Muscle of arm (tissue), 14 donors: ENCODE measurements around the gene FAT1. TPM values are rescaled to one million over a fixed set of nuclear protein-coding genes. Genes with fewer than 3 reads are reported as not detected.
"Not testable (repeated sequence)": the region's sequence is repeated elsewhere in the genome, so short reads cannot be mapped to it uniquely, and the experiment has no call there.

Experiments
- DNase-seq: peaks from one replicate; pipeline ENCODE4 v3.0.0-alpha.2; 2013
- long read RNA-seq, 11 donors: transcript quantifications; one replicate each; lab custom pipeline, GENCODE V29; 2026
- polyA plus RNA-seq, 12 donors: library from polyadenylated mRNA; unstranded; fragments of 120-200 nt; gene quantifications; one replicate each; pipeline ENCODE4 v1.2.1, GENCODE V29; 2013; ENCODE audit not compliant: insufficient read length in 12 of 12

Gene FAT1
- 100 to 1,000 TPM in 7 of 12 donors, 10 to 100 TPM in 4, not detected in 1; 79.0 to 152 (median 101) TPM for polyA plus RNA-seq
- long read RNA-seq, donor 1, transcript FAT1-202 (3 exons, 2,224 nt) = major isoform, 15 of 72 reads
- long read RNA-seq, donor 1, transcript FAT1-208 (2 exons, 1,852 nt) = major isoform, 15 of 72 reads
- long read RNA-seq, donor 1, partial matches to known transcripts = 41 of 72 reads
- long read RNA-seq, donor 1, other reads (novel, unspliced or antisense) = 0 of 72 reads
- long read RNA-seq, donor 2, transcript FAT1-208 (2 exons, 1,852 nt) = major isoform, 7 of 32 reads
- long read RNA-seq, donor 2, partial matches to known transcripts = 21 of 32 reads
- long read RNA-seq, donor 2, other reads (novel, unspliced or antisense) = 0 of 32 reads
- long read RNA-seq, donor 3, partial matches to known transcripts = 0 of 5 reads
- long read RNA-seq, donor 3, other reads (novel, unspliced or antisense) = 0 of 5 reads
- long read RNA-seq, donor 4, partial matches to known transcripts = 0 of 5 reads
- long read RNA-seq, donor 4, other reads (novel, unspliced or antisense) = 0 of 5 reads
- long read RNA-seq, donor 5, partial matches to known transcripts = 6 of 11 reads
- long read RNA-seq, donor 5, other reads (novel, unspliced or antisense) = 0 of 11 reads
- long read RNA-seq, donor 6, partial matches to known transcripts = 0 of 4 reads
- long read RNA-seq, donor 6, other reads (novel, unspliced or antisense) = 0 of 4 reads
- long read RNA-seq, donor 7, partial matches to known transcripts = 0 of 4 reads
- long read RNA-seq, donor 7, other reads (novel, unspliced or antisense) = 0 of 4 reads
- long read RNA-seq, donor 8, partial matches to known transcripts = 6 of 8 reads
- long read RNA-seq, donor 8, other reads (novel, unspliced or antisense) = 0 of 8 reads
- long read RNA-seq, donor 9, partial matches to known transcripts = 0 of 5 reads
- long read RNA-seq, donor 9, other reads (novel, unspliced or antisense) = 0 of 5 reads
- long read RNA-seq, donor 10, transcript FAT1-211 (4 exons, 1,305 nt) = major isoform, 7 of 34 reads
- long read RNA-seq, donor 10, partial matches to known transcripts = 22 of 34 reads
- long read RNA-seq, donor 10, other reads (novel, unspliced or antisense) = 0 of 34 reads
- long read RNA-seq, donor 11, transcript FAT1-211 (4 exons, 1,305 nt) = major isoform, 5 of 18 reads
- long read RNA-seq, donor 11, partial matches to known transcripts = 6 of 18 reads
- long read RNA-seq, donor 11, other reads (novel, unspliced or antisense) = 0 of 18 reads

- peak; percentile 86 for DNase-seq
Observed at GRCh38 chr4:186723292-186724057, at the start of gene FAT1. Gene FAT1, minus strand, starts transcription at chr4:186723856. Its CDS starts 14,029 bp downstream, at chr4:186709827.

- DNase-seq = no peak
Observed at GRCh38 chr4:186772936-186773487, 49.4 kb upstream of the FAT1 start.

- no peak for DNase-seq
Observed at GRCh38 chr4:186771624-186772023, 48.0 kb upstream of the FAT1 start.

GRCh38 chr4:186770481-186771175, 47.0 kb upstream of the FAT1 start:
- no peak for DNase-seq

- DNase-seq = no peak
Observed at GRCh38 chr4:186767794-186768193, 44.1 kb upstream of the FAT1 start.

- DNase-seq = no peak
Observed at GRCh38 chr4:186765673-186766546, 42.3 kb upstream of the FAT1 start.

- DNase-seq = no peak
Observed at GRCh38 chr4:186765138-186765537, 41.5 kb upstream of the FAT1 start.

GRCh38 chr4:186764457-186764856, 40.8 kb upstream of the FAT1 start:
- DNase-seq = no peak

- no peak for DNase-seq
Observed at GRCh38 chr4:186762865-186763264, 39.2 kb upstream of the FAT1 start.

- no peak for DNase-seq
Observed at GRCh38 chr4:186762361-186762760, 38.7 kb upstream of the FAT1 start.

GRCh38 chr4:186761956-186762355, 38.3 kb upstream of the FAT1 start:
- DNase-seq = not testable (repeated sequence)

GRCh38 chr4:186761393-186761792, 37.7 kb upstream of the FAT1 start:
- DNase-seq = no peak

- DNase-seq = no peak
Observed at GRCh38 chr4:186760576-186760975, 36.9 kb upstream of the FAT1 start.

GRCh38 chr4:186759990-186760389, 36.3 kb upstream of the FAT1 start:
- DNase-seq = no peak

GRCh38 chr4:186758929-186759682, 35.5 kb upstream of the FAT1 start:
- no peak for DNase-seq

GRCh38 chr4:186757696-186758355, 34.2 kb upstream of the FAT1 start:
- DNase-seq = no peak

GRCh38 chr4:186756550-186756949, 32.9 kb upstream of the FAT1 start:
- not testable (repeated sequence) for DNase-seq
